Loucy (cell line): ENCODE measurements around the gene LYVE1.

ENCODE experiments used
- H2AFZ ChIP-seq: fragments of 200-600 bp; sonication (generic); 2 replicates; pipeline ENCODE4 v1.6.0; 2016; ENCODE audit warnings: antibody characterized with exemption, mild to moderate bottlenecking, low read length, moderate library complexity
- H3F3A ChIP-seq: fragments of 200-600 bp; 2 replicates; pipeline ENCODE4 v1.6.0; 2016; ENCODE audit warnings: antibody characterized with exemption, low read depth, mild to moderate bottlenecking
- H3K27me3 ChIP-seq: fragments of 200-600 bp; sonication (generic); 2 replicates; pipeline ENCODE4 v1.6.1; 2014; ENCODE audit warnings: low read length, mild to moderate bottlenecking; ENCODE audit not compliant: insufficient read depth, poor library complexity, severe bottlenecking
- H3K36me3 ChIP-seq: fragments of 200-600 bp; sonication (generic); 2 replicates; pipeline ENCODE4 v1.6.1; 2016; ENCODE audit warnings: low read length; ENCODE audit not compliant: insufficient read depth
- H3K4me1 ChIP-seq: fragments of 200-600 bp; sonication (generic); 2 replicates; pipeline ENCODE4 v1.5.1; 2014; ENCODE audit warnings: low read length, mild to moderate bottlenecking; ENCODE audit not compliant: insufficient read depth, poor library complexity, severe bottlenecking
- H3K4me2 ChIP-seq: fragments of 200-600 bp; sonication (generic); 2 replicates; pipeline ENCODE4 v1.6.0; 2014; ENCODE audit warnings: antibody characterized with exemption, low read length, low read depth, mild to moderate bottlenecking; ENCODE audit not compliant: poor library complexity, severe bottlenecking
- H3K4me3 ChIP-seq: fragments of 200-600 bp; sonication (generic); 2 replicates; pipeline ENCODE4 v1.5.1; 2014; ENCODE audit warnings: low read length, mild to moderate bottlenecking, mixed read lengths; ENCODE audit not compliant: poor library complexity, severe bottlenecking
- H3K79me2 ChIP-seq: fragments of 200-600 bp; sonication (generic); 2 replicates; pipeline ENCODE4 v1.6.1; 2014; ENCODE audit warnings: low read length; ENCODE audit not compliant: insufficient read depth
- H3K9ac ChIP-seq: fragments of 200-600 bp; sonication (generic); 2 replicates; pipeline ENCODE4 v1.6.0; 2014; ENCODE audit warnings: mild to moderate bottlenecking, low read depth, low read length, moderate library complexity; ENCODE audit not compliant: poor library complexity, severe bottlenecking
- H3K9me2 ChIP-seq: fragments of 200-600 bp; sonication (generic); replicated peaks from 2 replicates; pipeline ENCODE4 v1.6.1; 2016; ENCODE audit warnings: low read depth, low read length, mixed read lengths
- H3K9me3 ChIP-seq: fragments of 200-600 bp; sonication (generic); 2 replicates; pipeline ENCODE4 v1.6.1; 2014; ENCODE audit warnings: mild to moderate bottlenecking, antibody characterized with exemption, low read length, low read depth; ENCODE audit not compliant: insufficient read depth
- H4K20me1 ChIP-seq: fragments of 200-600 bp; sonication (generic); 2 replicates; pipeline ENCODE4 v1.6.0; 2014; ENCODE audit warnings: antibody characterized with exemption, low read length, mild to moderate bottlenecking; ENCODE audit not compliant: insufficient read depth, poor library complexity, severe bottlenecking
- EZH2phosphoT487 ChIP-seq: fragments of 200-600 bp; IDR thresholded peaks from 2 replicates; pipeline ENCODE4 v1.6.1; 2018; ENCODE audit warnings: antibody characterized with exemption, mild to moderate bottlenecking, moderate library complexity, borderline replicate concordance
- TF ChIP-seq, protein P1 (sequence below): fragments of 200-600 bp; sonication (generic); conservative IDR thresholded peaks from 2 replicates; pipeline ENCODE4 v1.5.1; 2014; ENCODE audit warnings: mild to moderate bottlenecking, antibody characterized with exemption, low read length

The LYVE1 gene

DNA sequence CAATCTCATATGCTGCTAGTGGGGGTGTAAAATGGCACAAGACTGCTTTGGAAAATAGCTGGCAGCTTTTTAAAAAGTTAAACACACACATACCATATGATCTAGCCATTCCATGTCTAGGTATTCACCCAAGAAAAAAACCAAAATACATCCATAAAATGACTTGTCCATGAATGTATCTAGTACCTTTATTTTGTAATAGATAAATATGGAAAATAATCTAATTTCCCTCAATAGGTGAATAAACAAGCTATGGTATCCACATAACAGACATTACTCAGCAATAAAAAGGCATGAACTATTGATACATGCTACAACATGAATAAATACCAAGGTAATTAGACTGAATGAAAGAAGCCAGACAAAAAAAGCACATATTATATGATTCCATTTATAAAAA, 50.3 kb downstream of the LYVE1 start:
- Histone ChIP-seq H3K4me2 (no peak overlapping the region), H2AFZ (no peak overlapping the region), H3K36me3 (peaks cover 28% of the 10 kb centered on the region)

DNA sequence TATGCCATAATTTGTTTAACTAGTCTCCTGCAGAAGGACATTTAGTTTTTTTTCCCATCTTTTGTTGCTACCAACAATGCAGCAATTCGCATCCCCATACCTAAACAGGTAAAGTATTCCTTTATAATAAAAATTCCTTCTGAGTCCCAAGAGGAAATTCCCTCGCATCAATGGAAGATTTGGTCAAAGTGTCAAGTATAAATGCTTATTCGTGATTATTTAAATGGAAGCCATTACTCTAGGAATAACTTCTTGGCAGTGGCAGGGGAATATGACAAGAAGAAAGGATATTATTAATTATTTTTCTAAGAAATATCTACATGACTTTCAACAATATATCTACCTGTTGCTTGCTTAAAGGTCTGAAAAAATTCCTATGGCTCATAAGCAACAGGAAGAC, 53.0 kb downstream of the LYVE1 start:
- H3K9me3 ChIP-seq, result no peaks in the 10 kb centered on the region
- H3K9ac ChIP-seq, result no peak overlapping the region
- H4K20me1 ChIP-seq, result no peaks in the 10 kb centered on the region
- H3F3A ChIP-seq, result no peaks in the 10 kb centered on the region
- H3K4me1 ChIP-seq, result no peaks in the 10 kb centered on the region
- peaks cover 31% of the 10 kb centered on the region for H3K36me3 ChIP-seq
- TF ChIP-seq, protein P1, sequence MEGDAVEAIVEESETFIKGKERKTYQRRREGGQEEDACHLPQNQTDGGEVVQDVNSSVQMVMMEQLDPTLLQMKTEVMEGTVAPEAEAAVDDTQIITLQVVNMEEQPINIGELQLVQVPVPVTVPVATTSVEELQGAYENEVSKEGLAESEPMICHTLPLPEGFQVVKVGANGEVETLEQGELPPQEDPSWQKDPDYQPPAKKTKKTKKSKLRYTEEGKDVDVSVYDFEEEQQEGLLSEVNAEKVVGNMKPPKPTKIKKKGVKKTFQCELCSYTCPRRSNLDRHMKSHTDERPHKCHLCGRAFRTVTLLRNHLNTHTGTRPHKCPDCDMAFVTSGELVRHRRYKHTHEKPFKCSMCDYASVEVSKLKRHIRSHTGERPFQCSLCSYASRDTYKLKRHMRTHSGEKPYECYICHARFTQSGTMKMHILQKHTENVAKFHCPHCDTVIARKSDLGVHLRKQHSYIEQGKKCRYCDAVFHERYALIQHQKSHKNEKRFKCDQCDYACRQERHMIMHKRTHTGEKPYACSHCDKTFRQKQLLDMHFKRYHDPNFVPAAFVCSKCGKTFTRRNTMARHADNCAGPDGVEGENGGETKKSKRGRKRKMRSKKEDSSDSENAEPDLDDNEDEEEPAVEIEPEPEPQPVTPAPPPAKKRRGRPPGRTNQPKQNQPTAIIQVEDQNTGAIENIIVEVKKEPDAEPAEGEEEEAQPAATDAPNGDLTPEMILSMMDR, result no peak
- TF ChIP-seq EZH2phosphoT487, result no peak
- no peaks in the 10 kb centered on the region for H3K27me3 ChIP-seq
- H3K4me3 ChIP-seq, result no peak overlapping the region
- no peaks in the 10 kb centered on the region for H3K79me2 ChIP-seq
- no peak overlapping the region for H3K4me2 ChIP-seq
- H2AFZ ChIP-seq, result no peak overlapping the region
- no peaks in the 10 kb centered on the region for H3K9me2 ChIP-seq

More for the DNA sequence above, 50.3 kb downstream of the LYVE1 start:
- no peak overlapping the region for H3K4me3 ChIP-seq
- H3K9me3 ChIP-seq, result no peaks in the 10 kb centered on the region
- no peak overlapping the region for H3K9ac ChIP-seq
- TF ChIP-seq, protein P1, result no peak
- TF ChIP-seq EZH2phosphoT487, result no peak
- no peaks in the 10 kb centered on the region for H3K79me2 ChIP-seq
- H3K4me1 ChIP-seq, result peaks cover 9% of the 10 kb centered on the region
- no peaks in the 10 kb centered on the region for H4K20me1 ChIP-seq
- no peaks in the 10 kb centered on the region for H3K9me2 ChIP-seq
- H3F3A ChIP-seq, result peaks cover 2% of the 10 kb centered on the region; the same call in 1 of the 2 replicates
- no peaks in the 10 kb centered on the region for H3K27me3 ChIP-seq

DNA sequence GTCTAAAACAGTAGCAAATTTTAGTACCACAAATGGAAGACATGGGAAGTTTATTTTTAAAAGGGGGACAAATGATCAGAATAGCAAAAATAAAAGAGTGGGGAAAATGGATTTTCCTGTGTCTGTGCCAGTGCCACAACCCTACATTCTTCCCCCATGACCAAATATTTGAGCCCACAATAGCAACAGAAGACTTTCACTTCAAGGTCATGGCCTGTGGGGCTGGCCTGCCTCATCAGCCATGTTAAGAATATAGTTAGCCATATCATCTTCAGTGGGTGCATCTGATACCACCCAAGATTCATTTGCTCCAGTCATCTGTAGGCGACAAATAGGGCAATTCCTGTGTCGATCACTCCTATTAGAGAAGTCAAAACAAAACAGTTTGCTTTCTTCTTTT, 53.8 kb downstream of the LYVE1 start:
- peaks cover 30% of the 10 kb centered on the region for H3K36me3 ChIP-seq
- no peaks in the 10 kb centered on the region for H3F3A ChIP-seq
- no peaks in the 10 kb centered on the region for H4K20me1 ChIP-seq
- no peak overlapping the region for H3K9ac ChIP-seq
- no peak overlapping the region for H3K4me2 ChIP-seq
- no peak for TF ChIP-seq EZH2phosphoT487
- TF ChIP-seq, protein P1, result no peak
- H3K9me3 ChIP-seq, result no peaks in the 10 kb centered on the region
- no peak overlapping the region for H2AFZ ChIP-seq
- H3K27me3 ChIP-seq, result no peaks in the 10 kb centered on the region
- no peak overlapping the region for H3K4me3 ChIP-seq
- H3K79me2 ChIP-seq, result no peaks in the 10 kb centered on the region
- no peaks in the 10 kb centered on the region for H3K4me1 ChIP-seq
- no peaks in the 10 kb centered on the region for H3K9me2 ChIP-seq
